HG03571 (cell line): Measurements from ENCODE around the gene CUX1.

Source experiments
- ATAC-seq: cut with Tn5 transposase; IDR thresholded peaks from one replicate; pipeline ENCODE4 v1.9.1; 2021; ENCODE audit not compliant: unreplicated experiment

The CUX1 gene

DNA sequence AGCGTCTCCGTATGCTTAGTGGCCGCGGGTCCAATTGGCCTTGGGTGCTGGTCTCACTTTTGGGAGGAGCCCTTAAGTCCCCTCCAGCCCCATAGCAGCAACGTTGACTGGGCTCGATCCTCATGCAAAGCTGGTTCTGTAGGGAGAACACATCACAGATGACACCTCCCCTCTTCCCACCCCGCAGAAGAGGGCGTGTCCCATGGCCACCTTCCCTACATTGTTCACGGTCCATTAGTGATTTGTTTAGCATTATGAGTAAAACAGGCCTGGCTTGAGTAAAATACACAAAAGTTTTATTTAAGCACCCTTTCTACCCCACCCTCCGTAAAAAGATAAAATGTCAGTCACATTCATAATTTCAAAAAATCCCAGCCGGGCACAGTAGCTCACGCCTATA, 380.2 kb downstream of the CUX1 start:
- no peak for ATAC-seq

DNA sequence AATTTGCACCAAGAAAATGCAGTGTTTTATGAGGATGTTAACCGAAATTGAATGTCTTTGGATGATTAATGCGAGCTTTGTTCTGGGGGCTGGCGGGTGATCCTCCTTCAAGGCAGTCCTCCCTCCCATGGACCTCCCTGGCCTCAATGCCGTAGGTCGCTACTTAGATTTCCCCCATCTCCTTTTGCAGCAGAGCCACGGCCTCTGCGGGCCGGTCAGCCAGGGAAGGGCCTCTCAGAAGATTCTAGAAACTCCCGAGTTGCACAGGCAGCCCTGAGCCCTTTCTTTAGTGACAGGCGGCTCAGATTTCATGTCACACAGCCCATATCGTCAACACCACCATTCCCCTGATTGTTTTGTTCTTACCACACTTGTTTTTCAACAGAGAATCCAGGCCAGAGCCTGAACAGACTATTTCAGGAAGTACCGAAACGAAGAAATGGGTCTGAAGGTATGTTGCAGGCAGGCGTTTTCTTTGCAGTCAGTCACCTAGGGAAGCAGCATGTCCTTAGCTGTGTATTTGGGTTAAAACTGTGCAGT, 381.1 kb downstream of the CUX1 start:
- no peak for ATAC-seq

GRCh38 chr7:102201576-102201975, 384.1 kb downstream of the CUX1 start:
- no peak for ATAC-seq

GRCh38 chr7:102202556-102202955, 385.1 kb downstream of the CUX1 start:
- ATAC-seq = no peak

GRCh38 chr7:102203218-102203617, 385.8 kb downstream of the CUX1 start:
- no peak for ATAC-seq

DNA sequence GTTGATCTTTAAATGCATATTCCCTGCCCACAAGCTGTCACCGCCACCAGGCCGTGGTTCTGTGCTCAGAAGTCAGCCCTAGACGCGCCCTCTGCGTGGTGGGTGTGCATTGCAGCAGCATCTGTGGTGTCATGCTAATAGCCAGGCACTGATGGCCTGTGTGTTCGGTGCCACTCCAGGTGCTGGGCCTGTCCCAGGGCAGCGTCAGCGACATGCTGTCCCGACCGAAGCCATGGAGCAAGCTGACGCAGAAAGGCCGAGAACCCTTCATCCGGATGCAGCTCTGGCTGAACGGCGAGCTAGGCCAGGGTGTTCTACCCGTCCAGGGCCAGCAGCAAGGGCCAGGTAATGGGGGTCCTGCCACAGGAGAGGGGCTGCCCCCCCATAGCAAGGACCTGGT, 386.8 kb downstream of the CUX1 start:
- no peak for ATAC-seq

DNA sequence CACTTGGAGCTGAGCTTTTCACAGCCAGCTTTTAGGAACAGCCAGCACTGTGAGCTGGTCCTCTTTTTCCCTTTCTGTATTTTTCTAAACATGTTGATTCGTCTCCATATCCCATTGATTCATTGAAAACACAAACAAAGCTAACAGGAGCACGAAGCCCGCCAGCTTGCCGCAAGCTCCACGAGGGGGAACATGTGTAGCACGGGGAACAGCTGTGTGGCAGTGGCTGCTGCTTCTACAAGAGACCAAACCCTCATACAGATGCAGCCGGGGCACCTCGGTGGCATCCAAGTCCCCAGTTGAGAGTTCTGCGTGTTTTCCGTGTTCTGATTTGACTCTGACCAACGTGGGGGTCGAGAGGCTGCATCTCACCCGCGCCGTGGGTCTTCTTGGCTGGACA, 388.5 kb downstream of the CUX1 start:
- ATAC-seq = no peak

GRCh38 chr7:102208826-102209225, 391.4 kb downstream of the CUX1 start:
- no peak for ATAC-seq

- ATAC-seq = no peak
Measured at GRCh38 chr7:102210787-102211186, 393.4 kb downstream of the CUX1 start.

GRCh38 chr7:102211590-102212550, 394.4 kb downstream of the CUX1 start:
- ATAC-seq = no peak

DNA sequence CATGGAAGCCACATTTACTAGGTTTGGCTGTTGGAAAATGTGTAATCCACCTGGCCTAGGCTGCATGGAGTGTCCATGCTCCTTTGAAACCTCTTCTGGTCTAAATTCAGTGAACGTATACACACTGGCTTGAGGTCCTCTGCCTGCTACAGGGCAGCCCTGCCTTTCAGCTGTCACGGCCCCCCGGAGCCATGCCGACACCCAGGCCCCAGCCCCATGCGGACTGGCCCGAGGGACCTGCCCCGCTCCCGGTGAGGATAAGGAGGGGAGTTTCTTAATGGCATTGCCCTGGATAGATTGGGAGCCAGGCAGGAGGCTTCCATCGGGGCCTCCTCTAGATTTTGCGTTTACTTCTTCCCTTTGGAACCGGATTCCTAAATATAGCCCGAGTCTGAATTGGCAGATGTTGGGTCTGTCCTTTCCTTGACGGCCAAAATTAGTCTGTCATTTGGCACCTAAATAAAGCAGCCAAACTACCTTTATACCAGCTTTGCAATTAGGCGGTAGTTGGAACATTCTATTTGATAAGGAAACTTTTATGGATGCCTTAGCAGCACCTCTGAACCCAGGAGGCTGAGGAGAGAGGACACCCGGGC, 397.1 kb downstream of the CUX1 start:
- no peak for ATAC-seq

DNA sequence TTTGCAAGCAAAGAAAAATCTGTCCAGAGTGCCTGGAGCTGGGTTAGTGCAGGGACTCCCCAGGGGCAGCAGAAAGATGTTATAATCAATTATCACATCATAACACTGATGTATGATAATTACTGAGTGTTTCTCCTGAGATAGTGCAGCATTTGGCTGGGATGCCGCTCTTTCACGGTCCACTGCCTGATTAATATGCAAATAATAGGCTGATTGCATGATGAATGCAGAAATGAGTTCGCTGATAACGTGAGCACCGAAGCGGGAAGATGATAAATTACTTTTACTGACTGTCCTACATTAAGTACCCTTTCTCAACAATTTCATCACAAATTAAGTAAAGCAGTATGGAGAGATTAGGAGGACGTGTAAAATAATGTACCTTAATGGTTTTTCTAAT, 397.8 kb downstream of the CUX1 start:
- ATAC-seq = no peak

DNA sequence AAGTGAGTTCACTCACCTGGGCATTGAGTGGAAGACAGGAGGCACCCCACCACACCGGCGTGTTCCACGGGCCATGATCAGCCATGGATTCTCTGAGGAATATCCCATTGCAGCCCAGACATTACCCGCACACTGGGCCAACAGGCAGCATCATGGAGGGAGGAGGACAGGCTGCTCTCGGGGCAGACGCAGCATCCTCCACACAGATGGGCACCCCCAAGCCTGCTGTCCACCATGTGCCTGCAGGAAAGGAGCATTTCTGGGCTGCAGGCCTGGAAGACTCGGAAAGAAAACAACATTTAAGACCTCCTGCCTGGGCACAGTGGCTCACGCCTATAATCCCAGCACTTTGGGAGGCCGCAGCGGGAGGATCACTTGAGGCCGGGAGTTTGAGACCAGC, 398.3 kb downstream of the CUX1 start:
- ATAC-seq = no peak

- no peak for ATAC-seq
Measured at GRCh38 chr7:102216573-102217314, 399.3 kb downstream of the CUX1 start.

DNA sequence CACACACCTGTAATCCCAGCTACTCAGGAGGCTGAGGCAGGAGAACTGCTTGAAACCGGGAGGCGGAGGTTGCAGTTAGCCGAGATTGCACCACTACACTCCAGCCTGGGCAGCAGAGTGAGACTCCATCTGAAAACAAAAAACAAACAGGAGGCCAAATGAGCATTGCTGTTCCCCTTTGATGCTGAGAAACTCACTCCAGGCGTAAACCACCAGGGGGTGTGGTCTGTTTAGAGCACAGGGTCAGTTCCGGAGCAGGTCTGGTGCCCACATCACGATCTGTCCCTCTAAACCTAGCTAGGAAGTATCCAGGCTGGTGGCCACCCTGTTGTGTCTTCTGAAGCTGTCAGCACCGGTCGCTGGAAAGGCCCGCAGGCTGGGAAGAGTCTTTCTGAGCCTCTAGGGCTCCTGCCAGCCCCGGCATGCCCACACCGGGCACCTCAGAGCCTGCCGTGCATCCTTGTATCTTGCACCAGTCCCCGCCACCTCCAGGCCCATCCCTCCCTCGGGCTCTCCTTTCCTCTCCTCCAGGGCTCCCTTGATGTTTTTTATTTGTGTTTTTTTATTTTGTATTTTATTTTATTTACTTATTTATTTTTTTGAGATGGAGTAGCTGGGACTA, 402.9 kb downstream of the CUX1 start:
- no peak for ATAC-seq

- ATAC-seq = no peak
Measured at GRCh38 chr7:102220960-102221800, 403.8 kb downstream of the CUX1 start.

- ATAC-seq = no peak
Measured at GRCh38 chr7:102221961-102222360, 404.5 kb downstream of the CUX1 start.

GRCh38 chr7:102222445-102222844, 405.0 kb downstream of the CUX1 start:
- no peak for ATAC-seq

DNA sequence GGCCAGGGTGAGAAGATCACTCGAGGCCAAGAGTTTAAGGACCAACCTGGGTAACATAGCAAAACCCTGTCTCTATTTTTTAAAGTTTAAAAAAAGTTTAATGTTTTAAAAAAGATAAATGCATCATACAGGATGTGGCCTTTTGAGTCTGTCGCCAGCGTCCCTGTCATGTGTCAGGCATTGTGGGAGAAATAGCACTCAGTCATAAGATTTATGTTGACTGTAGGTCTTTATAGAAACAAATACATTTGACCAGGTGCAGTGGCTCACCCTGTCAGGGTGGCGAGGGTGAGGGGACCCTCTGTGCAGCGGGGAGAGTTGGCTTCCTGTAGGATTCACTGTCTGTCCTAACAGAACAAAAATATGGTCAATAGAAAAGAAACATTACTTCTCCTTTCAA, 405.8 kb downstream of the CUX1 start:
- ATAC-seq = no peak

DNA sequence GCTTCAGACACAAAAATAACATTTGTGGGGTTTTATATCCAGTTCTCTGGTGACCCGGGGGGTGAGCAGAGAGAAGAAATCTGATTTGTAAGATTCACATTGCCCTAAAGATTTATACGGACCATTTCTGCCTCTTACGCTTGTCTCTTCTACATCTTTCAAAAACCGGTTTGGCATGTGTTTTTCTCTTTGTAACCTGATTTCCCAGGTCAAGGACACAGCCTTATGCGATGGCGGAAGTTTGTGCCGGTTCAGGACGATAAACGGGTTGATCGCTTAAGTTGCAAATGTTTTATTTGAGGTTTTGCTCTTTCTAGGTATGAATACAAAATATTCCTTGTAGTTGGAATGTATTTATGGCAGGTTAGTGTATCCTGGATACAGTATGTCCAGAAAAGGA, 407.6 kb downstream of the CUX1 start:
- no peak for ATAC-seq
